BE2C (cell line): Measurements from ENCODE around the gene SLC39A9. TPM values are rescaled to one million over a fixed set of nuclear protein-coding genes. Genes with fewer than 3 reads are reported as not detected.
A peak's percentile ranks its signal among the peaks of the same experiment; 100 is the strongest.

Source experiments
- DNase-seq: peaks from one replicate; pipeline ENCODE4 v3.0.0-alpha.2; 2020
- H3K27me3 ChIP-seq: fragments of 250-450 bp; sonication (Bioruptor Pico); 2 replicates; pipeline ENCODE4 v1.5.1; 2020; ENCODE audit warnings: mild to moderate bottlenecking
- H3K36me3 ChIP-seq: fragments of 250-450 bp; sonication (Bioruptor Pico); 2 replicates; pipeline ENCODE4 v1.5.1; 2020; ENCODE audit warnings: mild to moderate bottlenecking
- H3K4me1 ChIP-seq: fragments of 250-450 bp; sonication (Bioruptor Pico); 2 replicates; pipeline ENCODE4 v1.5.1; 2020
- H3K4me3 ChIP-seq: 2 replicates; pipeline ENCODE4 v1.5.1; 2011; ENCODE audit warnings: low read depth, low read length
- H3K9me3 ChIP-seq: fragments of 250-450 bp; sonication (Bioruptor Pico); 2 replicates; pipeline ENCODE4 v1.5.1; 2020
- CTCF ChIP-seq: IDR thresholded peaks from 2 replicates; pipeline ENCODE4 v1.5.1; 2012; ENCODE audit warnings: mild to moderate bottlenecking, low read depth, low read length
- polyA plus RNA-seq: library from polyadenylated mRNA; unstranded; fragments of >200 nt; gene quantifications from one replicate; pipeline ENCODE4 v1.2.1, GENCODE V29; 2012; ENCODE audit warnings: low read depth, missing spikeins; ENCODE audit not compliant: insufficient read length, insufficient read depth

SLC39A9 gene
- 77.8 TPM for polyA plus RNA-seq

GRCh38 chr14:69398053-69398817 lies at the start of gene SLC39A9, which contains the start of gene ERH:
SLC39A9 (plus strand) TSS chr14:69398692; CDS start chr14:69399370, 678 bp downstream.
ERH (minus strand) TSS chr14:69398299; CDS start chr14:69398233, 66 bp downstream.
- DNase-seq, result peak; percentile 96
- Histone ChIP-seq H3K4me3 (peak within 1 kb of the TSS; percentile 92), H3K27me3 (no peaks in the 10 kb centered on the region), H3K9me3 (no peaks in the 10 kb centered on the region), H3K4me1 (no peaks in the 10 kb centered on the region), H3K36me3 (peaks cover 40% of the 10 kb centered on the region)
- no peak for TF ChIP-seq CTCF

GRCh38 chr14:69349091-69349777 lies 49.3 kb upstream of the SLC39A9 start:
- Histone ChIP-seq H3K36me3 (no peaks in the 10 kb centered on the region), H3K4me3 (no peak overlapping the region), H3K4me1 (no peaks in the 10 kb centered on the region), H3K27me3 (no peaks in the 10 kb centered on the region), H3K9me3 (no peaks in the 10 kb centered on the region)
- TF ChIP-seq CTCF, result no peak
- DNase-seq, result no peak

GRCh38 chr14:69350892-69351291 lies 47.6 kb upstream of the SLC39A9 start:
- Histone ChIP-seq H3K27me3 (no peaks in the 10 kb centered on the region), H3K4me3 (no peak overlapping the region), H3K36me3 (no peaks in the 10 kb centered on the region), H3K9me3 (no peaks in the 10 kb centered on the region), H3K4me1 (no peaks in the 10 kb centered on the region)
- no peak for TF ChIP-seq CTCF
- DNase-seq, result no peak

- Histone ChIP-seq H3K36me3 (no peaks in the 10 kb centered on the region), H3K9me3 (no peaks in the 10 kb centered on the region), H3K27me3 (no peaks in the 10 kb centered on the region), H3K4me3 (no peak overlapping the region), H3K4me1 (no peaks in the 10 kb centered on the region)
- no peak for TF ChIP-seq CTCF
- no peak for DNase-seq
Measured at GRCh38 chr14:69351385-69351784, 47.1 kb upstream of the SLC39A9 start.

GRCh38 chr14:69351911-69352310 lies 46.6 kb upstream of the SLC39A9 start:
- TF ChIP-seq CTCF, result no peak
- H3K4me3 ChIP-seq, result no peak overlapping the region
- no peaks in the 10 kb centered on the region for H3K36me3 ChIP-seq
- H3K9me3 ChIP-seq, result no peaks in the 10 kb centered on the region
- H3K4me1 ChIP-seq, result no peaks in the 10 kb centered on the region
- H3K27me3 ChIP-seq, result no peaks in the 10 kb centered on the region
- DNase-seq, result no peak

GRCh38 chr14:69353168-69353567 lies 45.3 kb upstream of the SLC39A9 start:
- no peak for TF ChIP-seq CTCF
- H3K4me1 ChIP-seq, result no peaks in the 10 kb centered on the region
- no peaks in the 10 kb centered on the region for H3K27me3 ChIP-seq

More at GRCh38 chr14:69353168-69353567, 45.3 kb upstream of the SLC39A9 start:
- H3K4me3 ChIP-seq, result no peak overlapping the region
- H3K36me3 ChIP-seq, result no peaks in the 10 kb centered on the region
- no peak for DNase-seq
- H3K9me3 ChIP-seq, result no peaks in the 10 kb centered on the region
